ENCODE measurements around the gene ETV6.
A peak's percentile ranks its signal among the peaks of the same experiment; 100 is the strongest.

ETV6 gene

GRCh38 chr12:11836282-11837151, 187.0 kb downstream of the ETV6 start:
- peak; percentile 39 to 82 for DNase-seq

- no peak for DNase-seq
Observed at GRCh38 chr12:11837216-11837934, 187.9 kb downstream of the ETV6 start.

GRCh38 chr12:11838403-11838802, 188.9 kb downstream of the ETV6 start:
- no peak for DNase-seq

GRCh38 chr12:11839091-11839641, 189.7 kb downstream of the ETV6 start:
- DNase-seq: peak in 1 of 2 donors; percentile 46

GRCh38 chr12:11840366-11840765, 190.9 kb downstream of the ETV6 start:
- no peak for DNase-seq

- no peak for DNase-seq
Observed at GRCh38 chr12:11846488-11846887, 197.0 kb downstream of the ETV6 start.

GRCh38 chr12:11847539-11847938, 198.1 kb downstream of the ETV6 start:
- no peak for DNase-seq

- no peak for DNase-seq
Observed at GRCh38 chr12:11849757-11850504, 200.5 kb downstream of the ETV6 start.

- no peak for DNase-seq
Observed at GRCh38 chr12:11853126-11853525, 203.7 kb downstream of the ETV6 start.

- no peak for DNase-seq
Observed at GRCh38 chr12:11854011-11854499, 204.6 kb downstream of the ETV6 start.

GRCh38 chr12:11855983-11856374, 206.5 kb downstream of the ETV6 start:
- DNase-seq: no peak

GRCh38 chr12:11856971-11857370, 207.5 kb downstream of the ETV6 start:
- DNase-seq: peak in 1 of 2 donors; percentile 17

- DNase-seq: no peak
Observed at GRCh38 chr12:11859705-11860425, 210.4 kb downstream of the ETV6 start.

- DNase-seq: no peak
Observed at GRCh38 chr12:11861155-11861863, 211.8 kb downstream of the ETV6 start.

GRCh38 chr12:11861864-11862600, 212.6 kb downstream of the ETV6 start:
- DNase-seq: no peak

- no peak for DNase-seq
Observed at GRCh38 chr12:11862798-11863197, 213.3 kb downstream of the ETV6 start.

GRCh38 chr12:11863478-11863906, 214.0 kb downstream of the ETV6 start:
- no peak for DNase-seq

GRCh38 chr12:11863988-11864387, 214.5 kb downstream of the ETV6 start:
- DNase-seq: no peak

GRCh38 chr12:11865824-11866223, 216.3 kb downstream of the ETV6 start:
- no peak for DNase-seq

- no peak for DNase-seq
Observed at GRCh38 chr12:11868027-11868426, 218.6 kb downstream of the ETV6 start.

GRCh38 chr12:11869406-11869805, 219.9 kb downstream of the ETV6 start:
- no peak for DNase-seq

Data from CD4-positive, alpha-beta T cell treated with Interleukin-1 beta for 1 hour (primary cell).